DOHH2 (cell line): ENCODE results near the gene UVSSA.
"Not testable (repeated sequence)": the region's sequence is repeated elsewhere in the genome, so short reads cannot be mapped to it uniquely, and the experiment has no call there.

Experiments used
- H3F3A ChIP-seq: fragments of 200-600 bp; sonication (generic), shearing (Covaris generic); 2 replicates; pipeline ENCODE4 v1.6.0; 2016; ENCODE audit warnings: antibody characterized with exemption, mild to moderate bottlenecking; ENCODE audit not compliant: control insufficient read depth, insufficient read depth
- H3K27ac ChIP-seq: fragments of 200-600 bp; sonication (generic); 2 replicates; pipeline ENCODE4 v1.5.1; 2014; ENCODE audit warnings: low read depth, mild to moderate bottlenecking, low read length, moderate library complexity
- H3K27me3 ChIP-seq: fragments of 200-600 bp; sonication (generic); 2 replicates; pipeline ENCODE4 v1.6.1; 2014; ENCODE audit warnings: mild to moderate bottlenecking, low read length, mixed read lengths; ENCODE audit not compliant: control insufficient read depth
- H3K36me3 ChIP-seq: fragments of 200-600 bp; sonication (generic); 2 replicates; pipeline ENCODE4 v1.6.1; 2014; ENCODE audit warnings: mild to moderate bottlenecking, low read length, moderate library complexity, mixed read lengths; ENCODE audit not compliant: control insufficient read depth
- H3K4me1 ChIP-seq: fragments of 200-600 bp; sonication (generic); 2 replicates; pipeline ENCODE4 v1.6.1; 2014; ENCODE audit warnings: mild to moderate bottlenecking, low read length, mixed read lengths; ENCODE audit not compliant: control insufficient read depth
- H3K4me2 ChIP-seq: fragments of 200-600 bp; sonication (generic); 2 replicates; pipeline ENCODE4 v1.6.0; 2014; ENCODE audit warnings: mild to moderate bottlenecking, low read length, moderate library complexity
- H3K4me3 ChIP-seq: fragments of 200-600 bp; sonication (generic); 2 replicates; pipeline ENCODE4 v1.5.1; 2014; ENCODE audit warnings: mild to moderate bottlenecking, low read length, mixed read lengths
- H3K79me2 ChIP-seq: fragments of 200-600 bp; sonication (generic); 2 replicates; pipeline ENCODE4 v1.6.1; 2014; ENCODE audit warnings: mild to moderate bottlenecking, low read length, mixed read lengths; ENCODE audit not compliant: control insufficient read depth
- H3K9me2 ChIP-seq: fragments of 200-600 bp; sonication (generic); replicated peaks from 2 replicates; pipeline ENCODE4 v1.6.1; 2014; ENCODE audit warnings: mild to moderate bottlenecking, low read length, mixed read lengths; ENCODE audit not compliant: control insufficient read depth
- H3K9me3 ChIP-seq: fragments of 200-600 bp; sonication (generic); 2 replicates; pipeline ENCODE4 v1.6.1; 2014; ENCODE audit warnings: antibody characterized with exemption, low read length, mixed read lengths; ENCODE audit not compliant: control insufficient read depth, insufficient read depth
- H4K20me1 ChIP-seq: fragments of 200-600 bp; sonication (generic); 2 replicates; pipeline ENCODE4 v1.6.0; 2014; ENCODE audit warnings: low read depth, mild to moderate bottlenecking, antibody characterized with exemption, low read length, moderate library complexity; ENCODE audit not compliant: control insufficient read depth, insufficient read depth
- EZH2phosphoT487 ChIP-seq: fragments of 200-600 bp; sonication (generic); IDR thresholded peaks from 2 replicates; pipeline ENCODE4 v1.6.1; 2017; ENCODE audit warnings: borderline replicate concordance, mild to moderate bottlenecking, antibody characterized with exemption, low read length, moderate library complexity, mixed read lengths
- TF ChIP-seq, protein P1 (sequence below): fragments of 200-600 bp; sonication (generic); IDR thresholded peaks from one replicate; pipeline ENCODE4 v1.5.1; 2014; ENCODE audit warnings: antibody characterized with exemption, mild to moderate bottlenecking, low read depth, low read length; ENCODE audit not compliant: poor library complexity, severe bottlenecking

Gene UVSSA

DNA sequence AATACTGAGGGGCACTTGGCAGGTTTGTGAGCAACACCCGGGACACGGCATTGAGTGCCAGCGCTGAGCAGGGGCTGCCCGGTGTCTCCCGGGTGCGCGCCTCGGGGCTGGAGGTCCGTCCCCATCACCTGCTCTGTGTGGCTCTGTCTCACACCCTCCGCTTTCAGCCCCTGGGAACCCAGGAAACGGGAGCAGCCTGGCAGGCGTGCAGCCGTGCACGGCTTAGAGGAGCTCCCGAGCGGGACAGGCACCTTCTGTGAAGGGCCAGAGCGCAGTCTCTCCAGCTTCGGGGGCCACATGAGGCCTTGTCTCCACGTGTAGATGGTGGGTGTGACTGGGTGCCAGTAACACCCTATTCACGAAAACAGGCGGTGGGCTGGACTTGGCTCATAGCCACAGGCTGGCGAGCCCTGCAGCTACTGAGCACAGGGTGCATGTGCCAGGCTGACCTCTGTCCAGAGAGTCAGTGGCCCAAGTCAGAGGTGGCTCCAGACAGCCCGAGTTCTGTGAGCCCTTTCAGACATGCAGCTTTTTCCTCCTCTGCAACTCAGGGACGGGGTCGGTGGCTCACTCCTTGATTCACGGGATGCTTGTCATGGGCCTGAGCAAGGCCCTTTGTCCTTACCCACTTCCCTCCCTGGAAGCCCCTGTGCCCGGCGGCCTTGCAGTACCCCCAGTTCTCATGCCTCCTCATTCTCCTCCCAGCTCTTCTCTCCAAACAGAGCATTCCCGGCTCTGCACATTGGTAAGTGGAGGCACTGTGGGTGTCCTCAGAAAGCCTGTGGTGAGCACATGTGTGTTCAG is 23.5 kb downstream of the UVSSA start:
- TF ChIP-seq EZH2phosphoT487, result no peak
- TF ChIP-seq, protein P1, sequence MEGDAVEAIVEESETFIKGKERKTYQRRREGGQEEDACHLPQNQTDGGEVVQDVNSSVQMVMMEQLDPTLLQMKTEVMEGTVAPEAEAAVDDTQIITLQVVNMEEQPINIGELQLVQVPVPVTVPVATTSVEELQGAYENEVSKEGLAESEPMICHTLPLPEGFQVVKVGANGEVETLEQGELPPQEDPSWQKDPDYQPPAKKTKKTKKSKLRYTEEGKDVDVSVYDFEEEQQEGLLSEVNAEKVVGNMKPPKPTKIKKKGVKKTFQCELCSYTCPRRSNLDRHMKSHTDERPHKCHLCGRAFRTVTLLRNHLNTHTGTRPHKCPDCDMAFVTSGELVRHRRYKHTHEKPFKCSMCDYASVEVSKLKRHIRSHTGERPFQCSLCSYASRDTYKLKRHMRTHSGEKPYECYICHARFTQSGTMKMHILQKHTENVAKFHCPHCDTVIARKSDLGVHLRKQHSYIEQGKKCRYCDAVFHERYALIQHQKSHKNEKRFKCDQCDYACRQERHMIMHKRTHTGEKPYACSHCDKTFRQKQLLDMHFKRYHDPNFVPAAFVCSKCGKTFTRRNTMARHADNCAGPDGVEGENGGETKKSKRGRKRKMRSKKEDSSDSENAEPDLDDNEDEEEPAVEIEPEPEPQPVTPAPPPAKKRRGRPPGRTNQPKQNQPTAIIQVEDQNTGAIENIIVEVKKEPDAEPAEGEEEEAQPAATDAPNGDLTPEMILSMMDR, result no peak
- Histone ChIP-seq H3K9me3 (no peaks in the 10 kb centered on the region), H3K27me3 (no peaks in the 10 kb centered on the region), H3K4me3 (no peak overlapping the region), H3K9me2 (no peaks in the 10 kb centered on the region), H3K4me2 (no peak overlapping the region), H3K36me3 (no peaks in the 10 kb centered on the region; the same call in 1 of the 2 replicates), H4K20me1 (no peaks in the 10 kb centered on the region), H3F3A (no peaks in the 10 kb centered on the region), H3K4me1 (no peaks in the 10 kb centered on the region), H3K27ac (no peak overlapping the region), H3K79me2 (no peaks in the 10 kb centered on the region)

- Histone ChIP-seq H4K20me1 (no peaks in the 10 kb centered on the region), H3F3A (no peaks in the 10 kb centered on the region), H3K36me3 (no peaks in the 10 kb centered on the region; the same call in 1 of the 2 replicates), H3K4me2 (no peak overlapping the region), H3K79me2 (no peaks in the 10 kb centered on the region), H3K27ac (no peak overlapping the region), H3K9me2 (no peaks in the 10 kb centered on the region), H3K4me3 (no peak overlapping the region), H3K27me3 (no peaks in the 10 kb centered on the region), H3K9me3 (no peaks in the 10 kb centered on the region), H3K4me1 (no peaks in the 10 kb centered on the region)
- no peak for TF ChIP-seq EZH2phosphoT487
- TF ChIP-seq, protein P1, result no peak
Observed at GRCh38 chr4:1371176-1372165, 24.5 kb downstream of the UVSSA start.

DNA sequence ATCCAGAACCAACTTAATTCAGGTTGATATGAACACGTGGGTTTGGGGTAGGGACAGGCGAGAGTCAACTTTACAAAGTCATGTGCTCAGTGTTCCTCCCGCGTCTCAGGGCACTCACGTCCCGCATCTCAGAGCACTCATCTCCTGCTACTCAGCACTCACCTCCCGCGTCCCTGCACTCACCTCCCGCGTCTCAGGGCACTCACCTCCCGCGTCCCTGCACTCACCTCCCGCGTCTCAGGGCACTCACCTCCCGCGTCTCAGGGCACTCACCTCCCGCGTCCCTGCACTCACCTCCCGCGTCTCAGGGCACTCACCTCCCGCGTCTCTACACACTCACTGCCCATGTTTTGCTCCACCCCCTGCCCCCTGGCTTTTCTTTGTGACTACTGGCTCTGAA is 25.6 kb downstream of the UVSSA start:
- not testable (repeated sequence) for H3K79me2 ChIP-seq, H3K27me3 ChIP-seq, H3K4me1 ChIP-seq, H4K20me1 ChIP-seq, H3K27ac ChIP-seq, H3K9me2 ChIP-seq, H3F3A ChIP-seq, H3K36me3 ChIP-seq, H3K4me3 ChIP-seq, H3K4me2 ChIP-seq, H3K9me3 ChIP-seq
